ENCODE data around the gene CFAP100. TPM values are rescaled to one million over a fixed set of nuclear protein-coding genes. Genes with fewer than 3 reads are reported as not detected.

CFAP100 gene
- total and polyA plus RNA-seq, 2 experiments from 2014 or later, result not detected

DNA sequence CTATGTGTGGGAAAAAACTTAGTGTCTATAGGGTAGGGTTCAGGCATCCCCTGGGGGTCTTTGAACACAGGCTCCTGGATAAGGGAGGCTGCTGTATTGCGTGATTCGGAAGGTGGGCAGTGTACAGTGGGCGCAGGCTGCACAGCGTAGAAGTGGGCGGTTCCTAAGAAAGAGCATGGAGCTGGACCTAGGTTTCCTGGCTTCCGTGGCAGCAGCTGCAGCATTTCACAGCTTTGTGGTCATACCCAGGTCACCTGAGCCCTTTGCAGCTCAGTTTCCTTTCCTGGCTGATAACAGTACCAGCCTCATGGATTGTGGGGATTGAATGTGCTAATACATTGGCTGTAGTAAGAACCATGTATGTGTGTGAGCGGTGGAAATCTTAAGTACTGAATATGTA is 22.2 kb downstream of the CFAP100 start:
- Histone ChIP-seq H3K9me3 (ENCODE audit: low read depth) (no peaks in the 10 kb centered on the region), H3K79me2 (no peaks in the 10 kb centered on the region)
- DNase-seq (ENCODE audit: low spot score), result no peak

DNA sequence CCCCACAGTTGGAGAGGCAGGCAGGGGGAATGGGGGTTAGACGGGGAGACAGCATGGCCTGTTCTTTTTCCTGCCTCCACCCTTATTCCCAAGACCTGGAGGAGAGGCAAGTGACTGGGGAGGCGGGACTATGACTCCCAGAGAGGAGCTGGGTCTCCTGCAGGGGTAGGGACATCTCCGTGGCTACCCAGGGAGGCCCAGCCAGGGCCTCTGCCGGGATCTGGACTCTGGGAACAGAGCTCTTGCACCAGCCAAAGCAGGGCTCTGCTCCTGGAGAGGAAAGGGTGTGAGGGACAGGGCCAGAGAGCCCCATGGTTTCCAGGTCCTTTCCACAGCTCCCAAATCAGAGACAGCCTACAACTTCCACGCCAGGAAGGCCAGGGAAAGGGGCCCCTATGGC is 22.8 kb downstream of the CFAP100 start:
- Histone ChIP-seq H3K36me3 (replicated peaks; ENCODE audit: insufficient read depth, low read depth) (no peaks in the 10 kb centered on the region), H3K9me2 (replicated peaks; ENCODE audit: insufficient read depth) (no peaks in the 10 kb centered on the region), H3K4me1 (ENCODE audit: insufficient read depth) (no peaks in the 10 kb centered on the region), H2AFZ (no peak overlapping the region), H4K20me1 (ENCODE audit: insufficient read depth, poor library complexity, severe bottlenecking) (no peaks in the 10 kb centered on the region), H3K27me3 (no peaks in the 10 kb centered on the region), H3K4me2 (no peak overlapping the region), H3K27ac (no peak overlapping the region), H3K9me3 (ENCODE audit: low read depth) (no peaks in the 10 kb centered on the region), H3K4me3 (no peak overlapping the region), H3K79me2 (no peaks in the 10 kb centered on the region)
- 68% methylated on average over 5 of the region's 5 CpGs for WGBS (ENCODE audit: low lambda C conversion rate, missing lambda C conversion rate)
- TF ChIP-seq EZH2 (IDR thresholded peaks at IDR 0.05; ENCODE audit: borderline replicate concordance) (no peak), EZH2phosphoT487 (IDR thresholded peaks at IDR 0.05; ENCODE audit: low read depth, severe bottlenecking, unreplicated experiment) (no peak)
- TF ChIP-seq, protein P1, sequence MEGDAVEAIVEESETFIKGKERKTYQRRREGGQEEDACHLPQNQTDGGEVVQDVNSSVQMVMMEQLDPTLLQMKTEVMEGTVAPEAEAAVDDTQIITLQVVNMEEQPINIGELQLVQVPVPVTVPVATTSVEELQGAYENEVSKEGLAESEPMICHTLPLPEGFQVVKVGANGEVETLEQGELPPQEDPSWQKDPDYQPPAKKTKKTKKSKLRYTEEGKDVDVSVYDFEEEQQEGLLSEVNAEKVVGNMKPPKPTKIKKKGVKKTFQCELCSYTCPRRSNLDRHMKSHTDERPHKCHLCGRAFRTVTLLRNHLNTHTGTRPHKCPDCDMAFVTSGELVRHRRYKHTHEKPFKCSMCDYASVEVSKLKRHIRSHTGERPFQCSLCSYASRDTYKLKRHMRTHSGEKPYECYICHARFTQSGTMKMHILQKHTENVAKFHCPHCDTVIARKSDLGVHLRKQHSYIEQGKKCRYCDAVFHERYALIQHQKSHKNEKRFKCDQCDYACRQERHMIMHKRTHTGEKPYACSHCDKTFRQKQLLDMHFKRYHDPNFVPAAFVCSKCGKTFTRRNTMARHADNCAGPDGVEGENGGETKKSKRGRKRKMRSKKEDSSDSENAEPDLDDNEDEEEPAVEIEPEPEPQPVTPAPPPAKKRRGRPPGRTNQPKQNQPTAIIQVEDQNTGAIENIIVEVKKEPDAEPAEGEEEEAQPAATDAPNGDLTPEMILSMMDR (IDR thresholded peaks at IDR 0.05; ENCODE audit: poor library complexity), result no peak
- DNase-seq (ENCODE audit: low spot score), result no peak

More for the DNA sequence above, 22.2 kb downstream of the CFAP100 start:
- no peak for TF ChIP-seq EZH2 (IDR thresholded peaks at IDR 0.05; ENCODE audit: borderline replicate concordance)
- no peak for TF ChIP-seq EZH2phosphoT487 (IDR thresholded peaks at IDR 0.05; ENCODE audit: low read depth, severe bottlenecking, unreplicated experiment)
- TF ChIP-seq, protein P1 (IDR thresholded peaks at IDR 0.05; ENCODE audit: poor library complexity), result no peak
- no peak overlapping the region for H2AFZ ChIP-seq
- no peaks in the 10 kb centered on the region for H3K27me3 ChIP-seq
- H3K4me3 ChIP-seq, result no peak overlapping the region
- WGBS (ENCODE audit: low lambda C conversion rate, missing lambda C conversion rate), result 85% methylated on average over 7 of the region's 7 CpGs
- no peak overlapping the region for H3K4me2 ChIP-seq
- no peak overlapping the region for H3K27ac ChIP-seq
- H4K20me1 ChIP-seq (ENCODE audit: insufficient read depth, poor library complexity, severe bottlenecking), result no peaks in the 10 kb centered on the region
- no peaks in the 10 kb centered on the region for H3K4me1 ChIP-seq (ENCODE audit: insufficient read depth)
- no peaks in the 10 kb centered on the region for H3K9me2 ChIP-seq (replicated peaks; ENCODE audit: insufficient read depth)
- no peaks in the 10 kb centered on the region for H3K36me3 ChIP-seq (replicated peaks; ENCODE audit: insufficient read depth, low read depth)

DNA sequence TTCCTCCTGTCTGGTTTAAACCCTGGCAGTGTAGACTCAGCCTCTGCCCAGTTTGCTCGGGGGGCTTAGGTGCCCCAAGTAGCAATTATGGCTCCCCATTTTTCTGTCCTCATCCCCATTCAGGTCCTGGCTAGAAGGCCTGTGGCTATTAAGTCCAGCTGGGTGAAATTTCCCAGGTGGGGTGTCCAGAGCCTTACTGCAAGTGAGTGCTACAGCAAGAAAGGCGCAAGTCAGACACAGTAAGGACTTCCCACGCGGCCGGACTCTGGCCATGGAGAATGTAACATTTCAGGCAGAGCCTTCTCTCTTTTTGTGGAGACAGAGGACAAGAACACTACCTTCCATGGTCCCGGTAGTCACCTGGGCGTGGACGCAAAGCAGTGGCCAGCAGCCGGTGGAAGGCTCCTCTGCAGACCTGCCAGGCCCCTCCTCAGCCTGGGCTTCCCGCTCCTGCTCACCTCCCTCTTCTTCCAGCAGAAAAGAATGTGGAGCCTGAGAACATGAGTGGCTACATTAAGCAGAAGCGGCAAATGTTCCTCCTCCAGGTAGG is 23.3 kb downstream of the CFAP100 start:
- WGBS (ENCODE audit: low lambda C conversion rate, missing lambda C conversion rate), result 87% methylated on average over 11 of the region's 11 CpGs
- TF ChIP-seq EZH2phosphoT487 (IDR thresholded peaks at IDR 0.05; ENCODE audit: low read depth, severe bottlenecking, unreplicated experiment) (no peak), EZH2 (IDR thresholded peaks at IDR 0.05; ENCODE audit: borderline replicate concordance) (no peak)
- TF ChIP-seq, protein P1 (IDR thresholded peaks at IDR 0.05; ENCODE audit: poor library complexity), result no peak
- no peak overlapping the region for H2AFZ ChIP-seq
- no peak overlapping the region for H3K4me2 ChIP-seq
- H3K4me1 ChIP-seq (ENCODE audit: insufficient read depth), result no peaks in the 10 kb centered on the region
- H3K4me3 ChIP-seq, result no peak overlapping the region
- no peaks in the 10 kb centered on the region for H3K36me3 ChIP-seq (replicated peaks; ENCODE audit: insufficient read depth, low read depth)
- H3K79me2 ChIP-seq, result no peaks in the 10 kb centered on the region
- no peaks in the 10 kb centered on the region for H3K9me2 ChIP-seq (replicated peaks; ENCODE audit: insufficient read depth)
- H3K27ac ChIP-seq, result no peak overlapping the region
- no peaks in the 10 kb centered on the region for H3K27me3 ChIP-seq
- no peak for DNase-seq (ENCODE audit: low spot score)
- no peaks in the 10 kb centered on the region for H3K9me3 ChIP-seq (ENCODE audit: low read depth)
- no peaks in the 10 kb centered on the region for H4K20me1 ChIP-seq (ENCODE audit: insufficient read depth, poor library complexity, severe bottlenecking)

All from hepatocyte (in vitro differentiated cells).